Embryonic facial prominence (tissue), 1 donor: ENCODE measurements around the gene TSPAN5.
"Not testable (repeated sequence)": the region's sequence is repeated elsewhere in the genome, so short reads cannot be mapped to it uniquely, and the experiment has no call there.

ENCODE experiments used
- DNase-seq: peaks from one replicate; pipeline ENCODE4 v3.0.0-alpha.2; 2016; ENCODE audit errors: extremely low spot score

Gene TSPAN5

GRCh38 chr4:98546910-98547594 is 111.4 kb downstream of the TSPAN5 start:
- DNase-seq, result no peak

DNA sequence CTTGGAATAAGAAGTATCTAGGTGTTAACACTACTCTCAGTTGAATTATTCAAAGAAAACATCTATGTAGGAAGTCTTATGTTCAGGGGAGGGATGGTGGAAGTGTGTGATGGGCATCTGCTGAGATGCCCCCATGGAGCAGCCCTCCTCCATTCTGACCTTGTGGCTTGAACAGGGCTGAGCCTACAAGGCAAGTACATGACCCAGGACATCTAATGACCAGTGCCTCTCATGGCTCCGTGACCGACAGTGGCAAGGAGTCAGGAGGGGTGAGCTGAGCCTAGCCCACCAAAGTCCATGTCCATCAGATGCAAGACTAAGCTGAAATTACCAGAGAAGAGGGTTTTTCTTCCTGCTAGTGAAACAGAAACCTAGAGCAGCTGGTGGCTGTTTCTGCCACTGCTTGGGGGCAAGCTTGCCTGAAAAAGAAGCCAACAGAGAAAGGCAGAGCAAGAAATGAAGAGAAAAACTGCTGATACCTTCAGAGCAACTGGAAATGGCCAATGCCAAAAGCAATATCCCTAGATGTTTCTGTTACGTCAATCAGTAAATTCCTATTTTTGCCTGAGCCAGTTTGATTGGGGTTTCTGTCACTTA is 113.5 kb downstream of the TSPAN5 start:
- DNase-seq, result no peak

DNA sequence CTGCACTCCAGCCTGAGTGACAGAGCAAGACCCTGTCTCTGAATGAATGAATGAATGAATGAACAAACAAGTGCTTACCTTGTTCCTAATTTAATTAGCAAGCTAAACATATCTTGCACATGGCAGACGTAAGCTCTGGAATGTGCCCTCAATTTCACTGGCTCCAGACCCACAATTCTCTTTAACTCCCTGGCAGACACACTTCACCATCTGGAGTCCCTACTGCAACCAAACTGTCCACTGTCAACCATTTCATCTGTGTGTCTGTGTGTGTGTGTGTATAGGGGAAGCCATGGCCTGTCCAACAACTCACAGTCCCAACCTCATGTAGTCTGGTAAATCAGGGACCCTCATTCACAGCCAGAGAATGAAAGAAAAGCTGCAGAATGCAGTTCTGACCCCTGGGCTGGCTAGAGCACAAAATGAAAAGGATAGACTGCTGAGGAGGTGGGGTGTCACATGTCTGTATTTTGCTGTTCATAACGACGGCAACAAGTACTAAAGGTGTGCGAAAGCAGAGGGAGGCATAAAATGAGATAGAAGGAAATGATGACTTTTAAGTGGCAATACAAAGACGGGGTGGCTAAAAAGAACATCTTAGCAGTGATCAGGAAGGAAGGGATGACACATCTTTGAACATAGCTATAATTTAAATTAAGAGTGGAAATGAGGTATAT is 114.1 kb downstream of the TSPAN5 start:
- DNase-seq, result no peak

DNA sequence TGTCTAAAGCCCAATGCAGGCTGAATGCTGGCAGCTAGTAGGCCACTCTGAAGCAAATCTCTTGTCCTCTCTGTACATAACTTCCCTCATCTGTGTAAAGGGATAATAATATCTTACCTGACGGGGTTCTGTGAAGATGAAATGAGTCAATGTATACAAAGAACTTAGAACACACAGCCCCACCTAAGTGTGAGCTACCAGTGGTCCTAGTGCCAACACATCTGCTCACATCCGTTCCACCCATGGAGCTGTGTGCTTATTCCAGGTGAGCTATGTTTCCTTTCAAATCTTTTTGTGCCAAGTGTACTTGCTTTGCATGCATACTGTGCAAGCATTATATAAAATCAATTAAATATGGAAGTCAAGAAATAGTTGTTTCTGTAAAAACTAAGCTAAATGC is 116.4 kb downstream of the TSPAN5 start:
- DNase-seq, result no peak

DNA sequence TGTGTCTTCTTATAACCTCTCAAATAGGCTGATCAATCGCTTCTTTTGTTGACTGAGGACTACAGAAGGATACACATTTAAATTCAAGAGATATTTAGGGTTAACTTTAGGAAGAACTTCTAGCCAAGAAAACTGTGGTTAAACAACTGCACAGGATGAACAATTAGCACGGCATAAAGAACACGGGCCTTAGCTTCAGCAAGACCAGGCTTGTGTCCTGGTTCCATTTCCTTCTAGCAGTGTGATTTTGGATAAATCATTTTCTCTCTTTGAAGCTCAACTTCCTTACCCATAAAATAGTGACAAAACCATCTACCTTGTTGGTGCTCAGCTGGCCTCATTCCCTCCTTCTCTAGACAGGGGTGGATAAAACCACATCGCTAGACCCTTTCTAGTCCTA is 117.6 kb downstream of the TSPAN5 start:
- DNase-seq, result no peak

- no peak for DNase-seq
Measured at GRCh38 chr4:98539741-98540140, 118.7 kb downstream of the TSPAN5 start.

- DNase-seq, result no peak
Measured at GRCh38 chr4:98539299-98539698, 119.1 kb downstream of the TSPAN5 start.

- no peak for DNase-seq
Measured at GRCh38 chr4:98536631-98537030, 121.8 kb downstream of the TSPAN5 start.

DNA sequence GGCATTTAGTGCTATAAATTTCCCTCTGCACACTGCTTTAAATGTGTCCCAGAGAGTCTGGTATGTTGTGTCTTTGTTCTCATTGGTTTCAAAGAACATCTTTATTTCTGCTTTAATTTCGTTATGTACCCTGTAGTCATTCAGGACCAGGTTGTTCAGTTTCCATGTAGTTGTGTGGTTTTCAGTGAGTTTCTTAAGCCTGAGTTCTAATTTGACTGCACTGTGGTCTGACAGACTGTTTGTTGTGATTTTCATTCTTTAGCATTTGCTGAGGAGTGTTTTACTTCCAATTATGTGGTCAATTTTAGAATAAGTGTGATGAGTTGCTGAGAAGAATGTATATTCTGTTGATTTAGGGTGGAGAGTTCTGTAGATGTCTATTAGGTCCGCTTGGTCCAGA is 124.3 kb downstream of the TSPAN5 start:
- DNase-seq, result not testable (repeated sequence)

GRCh38 chr4:98530572-98530971 is 127.8 kb downstream of the TSPAN5 start:
- no peak for DNase-seq

GRCh38 chr4:98529970-98530569 is 128.3 kb downstream of the TSPAN5 start:
- DNase-seq, result no peak

DNA sequence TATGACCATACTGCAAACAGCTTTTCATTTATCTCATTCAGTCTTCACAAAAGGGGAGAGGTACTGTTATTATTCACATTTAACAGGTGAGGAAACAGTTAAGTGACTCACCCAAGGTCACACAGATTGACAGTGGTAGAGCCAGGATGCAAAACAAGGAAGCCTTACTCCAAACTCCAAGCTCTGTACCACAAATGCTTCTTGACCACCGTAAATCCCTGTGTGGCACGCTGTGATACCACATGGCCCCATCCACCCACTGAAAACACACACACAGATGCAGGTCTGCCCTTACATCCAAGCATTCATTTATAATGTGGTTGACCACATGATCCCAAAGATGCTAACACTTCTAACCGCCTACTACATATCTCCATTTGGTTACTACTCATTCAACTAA is 129.5 kb downstream of the TSPAN5 start:
- no peak for DNase-seq

- no peak for DNase-seq
Measured at GRCh38 chr4:98527534-98528269, 130.7 kb downstream of the TSPAN5 start.

DNA sequence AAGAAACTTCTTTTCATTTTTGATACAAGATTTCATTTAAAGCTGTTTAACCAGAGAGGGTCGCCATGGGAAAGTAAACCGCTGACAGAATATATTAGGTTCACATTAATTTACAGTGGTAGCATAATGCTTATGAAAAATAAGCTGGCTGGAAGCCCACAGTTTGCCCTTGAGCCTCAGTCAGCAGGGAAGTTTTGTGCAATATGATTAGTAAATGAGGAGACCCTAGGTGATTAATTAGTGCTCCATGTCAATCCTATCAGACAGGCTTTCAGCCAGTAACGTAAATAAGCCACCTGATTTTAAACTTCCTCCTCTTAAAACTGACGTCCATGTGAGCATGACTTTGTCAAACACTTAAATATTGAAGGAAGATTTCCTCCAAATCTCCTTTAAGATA is 134.2 kb downstream of the TSPAN5 start:
- no peak for DNase-seq

- no peak for DNase-seq
Measured at GRCh38 chr4:98522636-98523395, 135.6 kb downstream of the TSPAN5 start.

DNA sequence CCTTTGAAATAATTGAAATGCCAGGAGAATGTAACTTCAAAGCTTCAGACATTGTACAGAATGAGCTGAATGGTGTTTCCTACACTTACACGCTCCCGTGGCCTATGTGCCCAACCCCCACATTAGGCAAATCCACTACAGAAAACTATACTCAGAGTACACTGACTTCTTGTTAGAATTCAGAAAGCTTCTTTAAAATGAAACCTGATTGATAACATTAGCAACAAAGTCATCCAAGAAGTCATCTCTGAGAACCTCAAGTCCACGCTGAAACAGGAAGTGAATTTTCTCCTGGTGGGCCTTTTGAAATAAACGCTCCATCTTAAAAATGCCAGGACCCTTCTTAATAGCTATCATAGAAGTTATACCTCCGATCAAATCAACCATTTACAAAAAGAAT is 136.3 kb downstream of the TSPAN5 start:
- no peak for DNase-seq

- no peak for DNase-seq
Measured at GRCh38 chr4:98521486-98521885, 136.9 kb downstream of the TSPAN5 start.

DNA sequence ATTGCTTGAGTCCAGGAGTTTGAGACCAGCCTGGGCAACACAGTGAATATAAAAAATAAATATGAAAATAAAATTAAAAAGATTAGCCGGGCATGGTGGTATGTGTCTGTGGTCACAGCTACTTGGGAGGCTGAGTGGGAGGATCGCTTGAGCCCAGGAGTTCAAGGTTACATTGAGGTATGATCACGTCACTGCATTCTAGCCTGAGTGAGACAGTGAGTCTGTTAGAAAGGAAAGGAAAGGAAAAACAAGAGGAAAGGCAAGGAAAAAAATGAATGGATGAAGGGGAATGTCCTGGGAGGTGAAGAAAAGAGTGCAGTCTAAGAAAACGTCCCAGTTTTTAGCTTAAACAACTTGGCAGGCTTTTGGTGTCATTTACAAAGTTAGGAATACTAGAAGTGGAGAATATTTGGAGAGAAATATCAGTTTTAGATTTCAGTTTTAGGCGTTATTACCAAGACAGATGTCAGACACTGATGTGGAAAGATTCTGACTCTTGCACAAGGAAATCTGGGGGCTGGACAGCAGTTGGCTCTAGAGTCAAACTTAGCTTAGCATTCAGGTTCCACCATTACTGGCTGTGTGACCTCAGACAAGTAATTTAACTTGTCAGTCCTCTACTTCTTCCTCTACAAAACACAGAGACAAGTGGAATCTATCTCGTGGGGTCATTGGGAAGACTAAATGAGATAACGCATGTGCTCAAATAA is 139.0 kb downstream of the TSPAN5 start:
- DNase-seq, result no peak

DNA sequence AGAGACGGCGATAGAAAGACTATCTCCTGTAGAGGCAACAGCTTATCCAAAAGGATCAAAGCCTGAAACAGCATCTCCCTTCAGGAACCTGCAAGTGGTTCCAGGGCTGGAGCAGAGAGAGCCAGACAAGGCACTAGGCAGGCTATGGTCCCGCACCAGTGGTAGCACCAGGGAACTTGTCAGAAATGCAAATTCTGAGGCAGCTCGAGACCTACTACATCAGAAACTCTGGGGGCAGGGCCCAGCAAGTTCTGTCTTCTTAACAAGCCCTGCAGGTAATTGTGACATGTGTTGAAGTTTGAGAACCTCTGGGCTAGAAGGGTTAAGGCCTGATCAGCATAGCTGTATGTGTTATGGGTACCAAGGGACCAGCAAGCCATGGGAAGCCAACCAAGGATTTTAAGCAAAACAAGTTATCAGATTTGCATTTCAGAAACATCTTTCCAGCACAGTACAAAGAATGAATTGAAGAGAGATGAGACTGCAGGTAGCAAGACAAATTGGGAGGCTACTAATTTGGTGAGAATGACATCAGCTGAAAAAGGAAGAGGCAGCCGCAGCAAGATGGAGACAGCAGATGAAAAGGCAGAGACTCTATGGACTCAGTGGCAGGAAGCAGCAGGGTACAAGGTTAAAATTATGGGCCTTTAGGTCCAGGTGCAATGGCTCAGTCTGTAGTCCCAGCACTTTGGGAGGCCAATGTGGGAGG is 139.7 kb downstream of the TSPAN5 start:
- DNase-seq, result no peak
